ENCODE measurements around the gene HELZ.
"Not testable (repeated sequence)": the region's sequence is repeated elsewhere in the genome, so short reads cannot be mapped to it uniquely, and the experiment has no call there.

HELZ gene

GRCh38 chr17:67044016-67044772 is 200.8 kb downstream of the HELZ start, which contains the start of gene CACNG1:
Gene CACNG1 (plus strand): TSS chr17:67044554. CDS start chr17:67044661, 107 bp downstream.
- DNase-seq, result no peak

GRCh38 chr17:67043283-67043682 is 201.7 kb downstream of the HELZ start:
- DNase-seq, result no peak

- DNase-seq, result no peak
Measured at GRCh38 chr17:67041941-67042899, 202.8 kb downstream of the HELZ start.

GRCh38 chr17:67041531-67041930 is 203.5 kb downstream of the HELZ start:
- DNase-seq, result no peak

GRCh38 chr17:67041119-67041518 is 203.9 kb downstream of the HELZ start:
- not testable (repeated sequence) for DNase-seq

GRCh38 chr17:67040652-67041051 is 204.3 kb downstream of the HELZ start:
- DNase-seq, result no peak

GRCh38 chr17:67038861-67039365 is 206.1 kb downstream of the HELZ start:
- no peak for DNase-seq

- DNase-seq, result no peak
Measured at GRCh38 chr17:67035131-67036083, 209.6 kb downstream of the HELZ start.

- DNase-seq, result no peak
Measured at GRCh38 chr17:67033613-67034012, 211.4 kb downstream of the HELZ start.

GRCh38 chr17:67032985-67033384 is 212.0 kb downstream of the HELZ start:
- no peak for DNase-seq

- DNase-seq, result no peak
Measured at GRCh38 chr17:67032382-67032781, 212.6 kb downstream of the HELZ start.

- DNase-seq, result no peak
Measured at GRCh38 chr17:67030641-67031040, 214.4 kb downstream of the HELZ start.

GRCh38 chr17:67027031-67027628 is 217.9 kb downstream of the HELZ start:
- no peak for DNase-seq

GRCh38 chr17:67026341-67026740 is 218.7 kb downstream of the HELZ start:
- no peak for DNase-seq

- DNase-seq, result no peak
Measured at GRCh38 chr17:67025216-67025792, 219.7 kb downstream of the HELZ start.

GRCh38 chr17:67024736-67025135 is 220.3 kb downstream of the HELZ start:
- no peak for DNase-seq

GRCh38 chr17:67022451-67022810 is 222.6 kb downstream of the HELZ start:
- DNase-seq, result no peak

- no peak for DNase-seq
Measured at GRCh38 chr17:67021743-67022450, 223.1 kb downstream of the HELZ start.

- no peak for DNase-seq
Measured at GRCh38 chr17:67021196-67021595, 223.8 kb downstream of the HELZ start.
